HepG2 (cell line): ENCODE data around the gene TPPP2. TPM values are rescaled to one million over a fixed set of nuclear protein-coding genes. Genes with fewer than 3 reads are reported as not detected.
A peak's percentile ranks its signal among the peaks of the same experiment; 100 is the strongest.

ENCODE experiments used
- CC2D1A ChIP-seq: sonication (generic); formaldehyde crosslinking; IDR thresholded peaks from 2 replicates; pipeline ENCODE4 v1.8.1; 2023; ENCODE audit warnings: mild to moderate bottlenecking, missing genetic modification reagents
- SMC3 ChIP-seq: IDR thresholded peaks from 2 replicates; pipeline ENCODE4 v1.6.1; 2011; ENCODE audit warnings: low read length, improper control_type of control experiment
- SRSF4 ChIP-seq: fragments of 200-400 bp; formaldehyde crosslinking; IDR thresholded peaks from one replicate; pipeline ENCODE4 v1.6.1; 2018; ENCODE audit warnings: mild to moderate bottlenecking, low read depth, low read length, moderate library complexity; ENCODE audit not compliant: poor library complexity, severe bottlenecking
- SRSF9 ChIP-seq: fragments of 200-400 bp; formaldehyde crosslinking; IDR thresholded peaks from 2 replicates; pipeline ENCODE4 v1.6.1; 2018; ENCODE audit warnings: borderline replicate concordance, mild to moderate bottlenecking, low read depth, low read length; ENCODE audit not compliant: insufficient read depth, poor library complexity, severe bottlenecking
- TOPORS ChIP-seq: sonication (generic); formaldehyde crosslinking; IDR thresholded peaks from 2 replicates; pipeline ENCODE4 v1.8.0; 2023; ENCODE audit warnings: mild to moderate bottlenecking, missing genetic modification reagents
- ZC3H4 ChIP-seq: sonication (generic); formaldehyde crosslinking; IDR thresholded peaks from 2 replicates; pipeline ENCODE4 v1.4.0; 2020; ENCODE audit warnings: missing genetic modification reagents, borderline replicate concordance
- ZNF136 ChIP-seq: sonication (generic); formaldehyde crosslinking; IDR thresholded peaks from 2 replicates; pipeline ENCODE4 v1.8.1; 2022; ENCODE audit warnings: low read depth, mild to moderate bottlenecking, moderate library complexity, missing genetic modification reagents
- ZNF230 ChIP-seq: sonication (generic); formaldehyde crosslinking; IDR thresholded peaks from 2 replicates; pipeline ENCODE4 v1.4.0; 2020; ENCODE audit warnings: mild to moderate bottlenecking, missing genetic modification reagents
- ZNF546 ChIP-seq: sonication (generic); formaldehyde crosslinking; conservative IDR thresholded peaks from 2 replicates; pipeline ENCODE4 v1.8.1; 2023; ENCODE audit warnings: mild to moderate bottlenecking, missing genetic modification reagents
- ZNF550 ChIP-seq: sonication (generic); formaldehyde crosslinking; IDR thresholded peaks from 2 replicates; pipeline ENCODE4 v1.4.0; 2020; ENCODE audit warnings: mild to moderate bottlenecking, missing genetic modification reagents, borderline replicate concordance
- ZNF768 ChIP-seq: sonication (generic); formaldehyde crosslinking; IDR thresholded peaks from 2 replicates; pipeline ENCODE4 v1.4.0; 2020; ENCODE audit warnings: missing genetic modification reagents
- polyA plus RNA-seq, 8 experiments: library from polyadenylated mRNA; depleted of rRNA in 3 of 8; stranded (reverse) in 7 of 8; unstranded in 1 of 8; fragments of >200 nt; fragmentation: Illumina TruSeq in 4 of 8; extraction: Trizol in 4 of 8; gene quantifications; 2 replicates each; pipeline versions ENCODE4 v1.2.1 to v1.2.3, GENCODE V29; 2011 to 2016; ENCODE audit warnings: low read depth in 4 of 8, missing spikeins in 1 of 8, mixed read lengths in 1 of 8; ENCODE audit not compliant: insufficient read depth in 1 of 8
- total RNA-seq, 5 experiments: library from RNA; depleted of rRNA; stranded (reverse); fragments of >200 nt; fragmentation: Illumina TruSeq; extraction: Trizol; gene quantifications; 2 replicates each; pipeline ENCODE4 v1.2.3, GENCODE V29; 2016; ENCODE audit warnings: low read depth in 1 of 5
- TF ChIP-seq, protein P1 (sequence below), 2 experiments: sonication (generic) in 1 of 2; formaldehyde crosslinking in 1 of 2; IDR thresholded peaks; 2 replicates each; pipeline versions ENCODE4 v1.6.1 to v1.9.0; 2014 to 2022; ENCODE audit warnings: antibody characterized with exemption in 1 of 2, borderline replicate concordance in 1 of 2, inconsistent platforms in 1 of 2, low read depth in 1 of 2, missing genetic modification reagents in 1 of 2
- TF ChIP-seq, protein P2 (sequence below): sonication (generic); formaldehyde crosslinking; IDR thresholded peaks from 2 replicates; pipeline ENCODE4 v1.4.0; 2020; ENCODE audit warnings: missing genetic modification reagents
- TF ChIP-seq, protein P3 (sequence below): sonication (generic); formaldehyde crosslinking; conservative IDR thresholded peaks from 2 replicates; pipeline ENCODE4 v1.5.0; 2020; ENCODE audit warnings: missing genetic modification reagents
- TF ChIP-seq, protein P4 (sequence below): sonication (generic); formaldehyde crosslinking; IDR thresholded peaks from 2 replicates; pipeline ENCODE4 v1.8.0; 2022; ENCODE audit warnings: missing genetic modification reagents, mild to moderate bottlenecking, moderate library complexity, borderline replicate concordance
- TF ChIP-seq, protein P5 (sequence below): sonication (generic); formaldehyde crosslinking; IDR thresholded peaks from 2 replicates; pipeline ENCODE4 v1.4.0; 2020; ENCODE audit warnings: mild to moderate bottlenecking, low read depth, missing genetic modification reagents

Gene TPPP2
- total and polyA plus RNA-seq, 2 of the 13 experiments (the other 11 are each of a cell fraction or from before 2014, with no cell fraction given): 0.58 to 4.2 TPM

DNA sequence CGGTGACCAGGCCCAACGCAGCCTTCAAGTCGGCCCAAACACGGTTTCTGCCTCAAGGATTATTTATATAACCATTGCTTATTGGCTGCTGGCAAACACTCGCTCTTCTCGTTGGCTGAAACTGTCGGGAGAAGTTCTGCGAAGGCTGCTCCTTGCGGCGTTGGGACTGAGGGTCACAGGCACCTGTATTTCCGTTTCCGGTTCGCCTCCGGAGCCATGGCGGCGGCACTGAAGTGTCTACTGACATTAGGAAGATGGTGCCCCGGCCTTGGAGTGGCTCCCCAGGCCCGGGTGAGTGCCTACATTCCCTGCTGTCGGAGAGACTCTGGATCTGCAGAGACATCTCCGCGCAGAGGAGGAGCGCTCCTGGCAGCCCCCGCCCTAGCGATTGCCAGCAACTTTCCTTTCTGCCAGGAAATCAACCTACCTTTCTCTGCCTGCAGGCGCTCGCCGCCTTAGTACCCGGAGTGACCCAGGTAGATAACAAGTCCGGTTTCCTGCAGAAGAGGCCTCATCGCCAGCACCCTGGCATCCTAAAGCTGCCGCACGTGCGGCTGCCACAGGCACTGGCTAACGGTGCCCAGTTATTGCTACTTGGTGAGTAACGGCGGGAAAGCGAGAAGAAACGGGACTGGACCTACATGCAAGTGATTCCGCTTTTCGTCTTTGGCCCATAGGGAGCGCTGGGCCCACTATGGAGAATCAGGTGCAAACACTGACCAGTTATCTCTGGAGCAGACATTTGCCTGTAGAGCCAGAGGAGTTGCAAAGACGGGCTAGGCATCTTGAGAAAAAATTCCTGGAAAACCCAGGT lies 40.0 kb upstream of the TPPP2 start, which contains the start of gene METTL17 (continued):
- TF ChIP-seq, protein P1, sequence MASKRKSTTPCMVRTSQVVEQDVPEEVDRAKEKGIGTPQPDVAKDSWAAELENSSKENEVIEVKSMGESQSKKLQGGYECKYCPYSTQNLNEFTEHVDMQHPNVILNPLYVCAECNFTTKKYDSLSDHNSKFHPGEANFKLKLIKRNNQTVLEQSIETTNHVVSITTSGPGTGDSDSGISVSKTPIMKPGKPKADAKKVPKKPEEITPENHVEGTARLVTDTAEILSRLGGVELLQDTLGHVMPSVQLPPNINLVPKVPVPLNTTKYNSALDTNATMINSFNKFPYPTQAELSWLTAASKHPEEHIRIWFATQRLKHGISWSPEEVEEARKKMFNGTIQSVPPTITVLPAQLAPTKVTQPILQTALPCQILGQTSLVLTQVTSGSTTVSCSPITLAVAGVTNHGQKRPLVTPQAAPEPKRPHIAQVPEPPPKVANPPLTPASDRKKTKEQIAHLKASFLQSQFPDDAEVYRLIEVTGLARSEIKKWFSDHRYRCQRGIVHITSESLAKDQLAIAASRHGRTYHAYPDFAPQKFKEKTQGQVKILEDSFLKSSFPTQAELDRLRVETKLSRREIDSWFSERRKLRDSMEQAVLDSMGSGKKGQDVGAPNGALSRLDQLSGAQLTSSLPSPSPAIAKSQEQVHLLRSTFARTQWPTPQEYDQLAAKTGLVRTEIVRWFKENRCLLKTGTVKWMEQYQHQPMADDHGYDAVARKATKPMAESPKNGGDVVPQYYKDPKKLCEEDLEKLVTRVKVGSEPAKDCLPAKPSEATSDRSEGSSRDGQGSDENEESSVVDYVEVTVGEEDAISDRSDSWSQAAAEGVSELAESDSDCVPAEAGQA (IDR thresholded peaks at IDR 0.05; ENCODE audit: low read depth): peak; percentile 89
- TF ChIP-seq, protein P1 (CRISPR knock-in tag; IDR thresholded peaks at IDR 0.05; ENCODE audit: borderline replicate concordance): no peak
- no peak for TF ChIP-seq ZNF550 (CRISPR knock-in tag)
- TF ChIP-seq ZNF546 (CRISPR knock-in tag): 0 out of 2 replicates have a peak, but pooled peaks have one; percentile 68
- no peak for TF ChIP-seq SRSF9
- TF ChIP-seq SRSF4: no peak
- TF ChIP-seq ZNF136: no peak
- peak; percentile 34; the same call in 1 of the 2 replicates for TF ChIP-seq TOPORS (CRISPR knock-in tag)
- peak; percentile 1; the same call in 1 of the 2 replicates for TF ChIP-seq SMC3
- TF ChIP-seq CC2D1A: no peak
- TF ChIP-seq ZNF230 (CRISPR knock-in tag): peak; percentile 61; the same call in 1 of the 2 replicates
- TF ChIP-seq, protein P2, sequence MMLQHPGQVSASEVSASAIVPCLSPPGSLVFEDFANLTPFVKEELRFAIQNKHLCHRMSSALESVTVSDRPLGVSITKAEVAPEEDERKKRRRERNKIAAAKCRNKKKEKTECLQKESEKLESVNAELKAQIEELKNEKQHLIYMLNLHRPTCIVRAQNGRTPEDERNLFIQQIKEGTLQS: no peak; the same call in 1 of the 2 replicates
- TF ChIP-seq, protein P3, sequence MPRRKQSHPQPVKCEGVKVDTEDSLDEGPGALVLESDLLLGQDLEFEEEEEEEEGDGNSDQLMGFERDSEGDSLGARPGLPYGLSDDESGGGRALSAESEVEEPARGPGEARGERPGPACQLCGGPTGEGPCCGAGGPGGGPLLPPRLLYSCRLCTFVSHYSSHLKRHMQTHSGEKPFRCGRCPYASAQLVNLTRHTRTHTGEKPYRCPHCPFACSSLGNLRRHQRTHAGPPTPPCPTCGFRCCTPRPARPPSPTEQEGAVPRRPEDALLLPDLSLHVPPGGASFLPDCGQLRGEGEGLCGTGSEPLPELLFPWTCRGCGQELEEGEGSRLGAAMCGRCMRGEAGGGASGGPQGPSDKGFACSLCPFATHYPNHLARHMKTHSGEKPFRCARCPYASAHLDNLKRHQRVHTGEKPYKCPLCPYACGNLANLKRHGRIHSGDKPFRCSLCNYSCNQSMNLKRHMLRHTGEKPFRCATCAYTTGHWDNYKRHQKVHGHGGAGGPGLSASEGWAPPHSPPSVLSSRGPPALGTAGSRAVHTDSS (CRISPR knock-in tag): no peak
- TF ChIP-seq, protein P4, sequence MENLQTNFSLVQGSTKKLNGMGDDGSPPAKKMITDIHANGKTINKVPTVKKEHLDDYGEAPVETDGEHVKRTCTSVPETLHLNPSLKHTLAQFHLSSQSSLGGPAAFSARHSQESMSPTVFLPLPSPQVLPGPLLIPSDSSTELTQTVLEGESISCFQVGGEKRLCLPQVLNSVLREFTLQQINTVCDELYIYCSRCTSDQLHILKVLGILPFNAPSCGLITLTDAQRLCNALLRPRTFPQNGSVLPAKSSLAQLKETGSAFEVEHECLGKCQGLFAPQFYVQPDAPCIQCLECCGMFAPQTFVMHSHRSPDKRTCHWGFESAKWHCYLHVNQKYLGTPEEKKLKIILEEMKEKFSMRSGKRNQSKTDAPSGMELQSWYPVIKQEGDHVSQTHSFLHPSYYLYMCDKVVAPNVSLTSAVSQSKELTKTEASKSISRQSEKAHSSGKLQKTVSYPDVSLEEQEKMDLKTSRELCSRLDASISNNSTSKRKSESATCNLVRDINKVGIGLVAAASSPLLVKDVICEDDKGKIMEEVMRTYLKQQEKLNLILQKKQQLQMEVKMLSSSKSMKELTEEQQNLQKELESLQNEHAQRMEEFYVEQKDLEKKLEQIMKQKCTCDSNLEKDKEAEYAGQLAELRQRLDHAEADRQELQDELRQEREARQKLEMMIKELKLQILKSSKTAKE: no peak
- no peak for TF ChIP-seq ZC3H4 (CRISPR knock-in tag)
- peak; percentile 56; the same call in 1 of the 2 replicates for TF ChIP-seq ZNF768 (CRISPR knock-in tag)
- TF ChIP-seq, protein P5, sequence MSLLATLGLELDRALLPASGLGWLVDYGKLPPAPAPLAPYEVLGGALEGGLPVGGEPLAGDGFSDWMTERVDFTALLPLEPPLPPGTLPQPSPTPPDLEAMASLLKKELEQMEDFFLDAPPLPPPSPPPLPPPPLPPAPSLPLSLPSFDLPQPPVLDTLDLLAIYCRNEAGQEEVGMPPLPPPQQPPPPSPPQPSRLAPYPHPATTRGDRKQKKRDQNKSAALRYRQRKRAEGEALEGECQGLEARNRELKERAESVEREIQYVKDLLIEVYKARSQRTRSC: no peak; the same call in none of the 2 replicates
